Astrocyte (in vitro differentiated cells and primary cell): Measurements from ENCODE around the gene FBXW5. TPM values are rescaled to one million over a fixed set of nuclear protein-coding genes. Genes with fewer than 3 reads are reported as not detected.

Source experiments
- DNase-seq: peaks from one replicate; pipeline ENCODE4 v3.0.0-alpha.2; 2010; ENCODE audit warnings: low read depth
- FAIRE-seq: peaks from 2 replicates; lab custom pipeline; 2011; peaks lifted over from hg19 to GRCh38; lab: Jason Lieb, UNC
- H2AFZ ChIP-seq: 2 replicates; pipeline ENCODE4 v1.6.0; 2012; ENCODE audit warnings: low read depth, low read length, inconsistent platforms
- H3K27ac ChIP-seq: 2 replicates; pipeline ENCODE4 v1.5.1; 2011; ENCODE audit warnings: low read depth, low read length, inconsistent platforms
- H3K27me3 ChIP-seq: 2 replicates; pipeline ENCODE4 v1.6.0; 2011; ENCODE audit warnings: low read length, inconsistent platforms; ENCODE audit not compliant: insufficient read depth
- H3K36me3 ChIP-seq: 2 replicates; pipeline ENCODE4 v1.5.1; 2011; ENCODE audit warnings: low read length, inconsistent platforms; ENCODE audit not compliant: insufficient read depth
- H3K4me1 ChIP-seq: 2 replicates; pipeline ENCODE4 v1.5.1; 2011; ENCODE audit warnings: low read length, inconsistent platforms; ENCODE audit not compliant: insufficient read depth
- H3K4me2 ChIP-seq: 2 replicates; pipeline ENCODE4 v1.6.0; 2012; ENCODE audit warnings: low read length, inconsistent platforms
- H3K4me3 ChIP-seq: 2 replicates; pipeline ENCODE4 v1.5.1; 2011; ENCODE audit warnings: low read depth, mild to moderate bottlenecking, low read length, inconsistent platforms; ENCODE audit not compliant: insufficient read depth
- H3K79me2 ChIP-seq: 2 replicates; pipeline ENCODE4 v1.6.0; 2012; ENCODE audit warnings: mild to moderate bottlenecking, low read length, inconsistent platforms; ENCODE audit not compliant: insufficient read depth
- H3K9ac ChIP-seq: 2 replicates; pipeline ENCODE4 v1.6.0; 2012; ENCODE audit warnings: mild to moderate bottlenecking, low read length, inconsistent platforms
- H3K9me3 ChIP-seq: 2 replicates; pipeline ENCODE4 v1.5.1; 2012; ENCODE audit warnings: low read depth, mild to moderate bottlenecking, low read length, inconsistent platforms; ENCODE audit not compliant: insufficient read depth
- H4K20me1 ChIP-seq: 2 replicates; pipeline ENCODE4 v1.6.0; 2012; ENCODE audit warnings: low read length, inconsistent platforms; ENCODE audit not compliant: insufficient read depth
- H3K27ac Mint-ChIP-seq: one replicate; pipeline ENCODE4 v1.8.0; 2021; ENCODE audit warnings: mild to moderate bottlenecking, mixed read lengths; ENCODE audit not compliant: unreplicated experiment
- H3K27me3 Mint-ChIP-seq: one replicate; pipeline ENCODE4 v1.8.0; 2021; ENCODE audit warnings: low read depth, mixed read lengths; ENCODE audit not compliant: unreplicated experiment
- H3K36me3 Mint-ChIP-seq: one replicate; pipeline ENCODE4 v1.8.0; 2021; ENCODE audit warnings: low read depth, mixed read lengths; ENCODE audit not compliant: unreplicated experiment
- H3K4me1 Mint-ChIP-seq: one replicate; pipeline ENCODE4 v1.8.0; 2021; ENCODE audit warnings: low read depth, mixed read lengths; ENCODE audit not compliant: unreplicated experiment
- H3K4me3 Mint-ChIP-seq: one replicate; pipeline ENCODE4 v1.8.0; 2021; ENCODE audit warnings: mild to moderate bottlenecking, moderate library complexity, mixed read lengths; ENCODE audit not compliant: unreplicated experiment
- H3K9me3 Mint-ChIP-seq: one replicate; pipeline ENCODE4 v1.8.0; 2021; ENCODE audit warnings: mild to moderate bottlenecking, mixed read lengths; ENCODE audit not compliant: unreplicated experiment
- EZH2 ChIP-seq: IDR thresholded peaks from 2 replicates; pipeline ENCODE4 v1.6.1; 2012; ENCODE audit warnings: mild to moderate bottlenecking, low read length, inconsistent platforms; ENCODE audit not compliant: insufficient read depth
- total RNA-seq: library from RNA; stranded (reverse); gene quantifications from 2 replicates; pipeline ENCODE4 v1.2.1, GENCODE V29; 2021
- TF ChIP-seq, protein P1 (sequence below): IDR thresholded peaks from 2 replicates; pipeline ENCODE4 v1.5.1; 2011; ENCODE audit warnings: low read depth, mild to moderate bottlenecking, inconsistent platforms, low read length, moderate library complexity; ENCODE audit not compliant: insufficient read depth

FBXW5 gene
- total RNA-seq, 1 donor from 2014 or later, result 70.4 TPM

DNA sequence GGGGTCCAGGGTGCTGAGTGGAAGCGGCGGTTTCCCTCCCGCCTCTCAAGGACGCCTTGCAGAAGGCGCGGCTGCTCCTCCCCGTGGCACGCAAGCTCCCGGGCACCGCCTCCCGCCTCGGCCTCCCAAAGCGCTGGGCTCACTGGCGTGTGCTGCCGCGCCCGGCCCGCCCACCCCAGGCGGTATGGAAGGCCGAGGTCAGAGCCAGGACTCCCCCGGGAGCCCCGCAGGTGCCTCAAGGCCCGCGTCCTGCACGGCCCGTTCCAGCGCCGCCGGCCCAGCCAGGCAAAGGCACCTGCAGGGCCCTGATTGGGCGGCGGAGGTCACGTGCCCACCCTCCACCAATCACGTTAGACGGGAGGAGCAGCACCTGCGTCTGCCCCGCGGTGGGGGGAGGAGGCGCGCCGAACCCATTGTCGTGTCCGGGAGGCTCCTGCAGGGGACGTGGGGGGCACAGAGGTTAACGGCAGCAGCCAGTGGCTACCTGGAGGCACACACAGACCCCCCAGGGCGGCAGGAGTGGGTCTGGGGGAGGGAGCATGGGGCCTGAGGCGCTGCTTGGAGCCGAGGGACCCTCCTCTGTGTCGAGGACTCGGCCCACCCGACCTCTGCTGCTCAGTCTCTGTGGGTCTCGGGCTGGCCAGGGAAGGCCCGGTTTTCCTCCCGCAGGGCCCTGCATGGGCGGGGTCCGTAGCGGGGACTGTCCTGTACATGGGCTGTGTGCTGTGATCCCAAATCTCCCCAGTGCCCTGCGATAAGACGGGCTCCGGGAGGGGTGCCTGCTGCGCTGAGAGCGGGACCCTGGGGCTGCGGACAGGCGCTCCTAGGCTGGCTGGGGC lies 5.5 kb upstream of the FBXW5 start:
- H3K4me1 Mint-ChIP-seq, result no peaks in the 10 kb centered on the region
- H3K9me3 Mint-ChIP-seq, result no peaks in the 10 kb centered on the region
- Histone ChIP-seq H3K4me3 (peak overlapping the region; percentile 64), H3K4me1 (peaks cover 7% of the 10 kb centered on the region), H3K9me3 (no peaks in the 10 kb centered on the region), H3K36me3 (no peaks in the 10 kb centered on the region), H3K27me3 (no peaks in the 10 kb centered on the region), H3K9ac (peak overlapping the region; percentile 72), H3K27ac (no peak overlapping the region), H3K4me2 (peak overlapping the region; percentile 93), H3K79me2 (no peaks in the 10 kb centered on the region), H2AFZ (peak overlapping the region; percentile 98), H4K20me1 (peaks cover 2% of the 10 kb centered on the region)
- FAIRE-seq, result no peak
- H3K27ac Mint-ChIP-seq, result no peak overlapping the region
- peak overlapping the region; percentile 76 for H3K4me3 Mint-ChIP-seq
- peak; percentile 49 for DNase-seq
- peaks cover 2% of the 10 kb centered on the region for H3K27me3 Mint-ChIP-seq
- TF ChIP-seq, protein P1, sequence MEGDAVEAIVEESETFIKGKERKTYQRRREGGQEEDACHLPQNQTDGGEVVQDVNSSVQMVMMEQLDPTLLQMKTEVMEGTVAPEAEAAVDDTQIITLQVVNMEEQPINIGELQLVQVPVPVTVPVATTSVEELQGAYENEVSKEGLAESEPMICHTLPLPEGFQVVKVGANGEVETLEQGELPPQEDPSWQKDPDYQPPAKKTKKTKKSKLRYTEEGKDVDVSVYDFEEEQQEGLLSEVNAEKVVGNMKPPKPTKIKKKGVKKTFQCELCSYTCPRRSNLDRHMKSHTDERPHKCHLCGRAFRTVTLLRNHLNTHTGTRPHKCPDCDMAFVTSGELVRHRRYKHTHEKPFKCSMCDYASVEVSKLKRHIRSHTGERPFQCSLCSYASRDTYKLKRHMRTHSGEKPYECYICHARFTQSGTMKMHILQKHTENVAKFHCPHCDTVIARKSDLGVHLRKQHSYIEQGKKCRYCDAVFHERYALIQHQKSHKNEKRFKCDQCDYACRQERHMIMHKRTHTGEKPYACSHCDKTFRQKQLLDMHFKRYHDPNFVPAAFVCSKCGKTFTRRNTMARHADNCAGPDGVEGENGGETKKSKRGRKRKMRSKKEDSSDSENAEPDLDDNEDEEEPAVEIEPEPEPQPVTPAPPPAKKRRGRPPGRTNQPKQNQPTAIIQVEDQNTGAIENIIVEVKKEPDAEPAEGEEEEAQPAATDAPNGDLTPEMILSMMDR, result no peak
- no peak for TF ChIP-seq EZH2
- no peaks in the 10 kb centered on the region for H3K36me3 Mint-ChIP-seq

DNA sequence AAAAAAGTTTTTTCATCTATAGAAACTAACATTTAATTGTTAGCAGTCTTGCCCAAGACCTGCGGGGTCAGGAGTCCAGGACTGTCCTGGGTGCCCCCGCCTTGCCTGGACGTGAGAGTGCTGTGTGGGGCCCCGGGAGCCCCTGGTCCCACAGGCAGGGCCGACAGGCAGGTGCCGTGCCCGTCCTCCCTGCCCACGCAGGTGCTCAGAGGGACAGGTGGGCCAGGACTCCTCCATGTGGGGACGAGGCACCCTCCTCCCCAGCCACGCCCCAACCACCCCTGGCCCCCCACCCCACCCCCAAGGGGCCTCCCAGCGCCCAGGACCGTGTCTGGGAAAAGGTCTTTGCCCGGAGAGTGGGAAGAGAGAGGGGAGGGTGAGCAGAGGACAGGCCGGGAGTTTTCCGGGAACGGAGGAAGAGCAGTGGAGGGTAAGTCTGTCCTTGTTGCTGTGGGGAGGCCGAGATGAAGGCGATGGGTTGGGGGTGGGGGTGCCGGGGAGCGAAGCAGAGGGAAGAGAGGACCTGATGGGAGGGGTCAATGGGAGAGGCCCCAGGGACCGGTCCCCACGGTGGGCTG lies 4.8 kb upstream of the FBXW5 start:
- H3K27ac ChIP-seq, result no peak overlapping the region
- peak overlapping the region; percentile 64 for H3K4me3 ChIP-seq
- no peaks in the 10 kb centered on the region for H3K79me2 ChIP-seq
- no peaks in the 10 kb centered on the region for H3K27me3 Mint-ChIP-seq
- H3K36me3 ChIP-seq, result no peaks in the 10 kb centered on the region
- H3K27me3 ChIP-seq, result no peaks in the 10 kb centered on the region
- no peaks in the 10 kb centered on the region for H3K9me3 ChIP-seq
- H4K20me1 ChIP-seq, result peaks cover 4% of the 10 kb centered on the region
- peaks cover 7% of the 10 kb centered on the region for H3K4me1 ChIP-seq
- H3K4me2 ChIP-seq, result peak overlapping the region; percentile 93
- H3K9me3 Mint-ChIP-seq, result no peaks in the 10 kb centered on the region
- H3K9ac ChIP-seq, result peak overlapping the region; percentile 72
- H2AFZ ChIP-seq, result peak overlapping the region; percentile 98
- H3K4me3 Mint-ChIP-seq, result peak overlapping the region; percentile 76
- FAIRE-seq (no peak), DNase-seq (no peak)
- no peaks in the 10 kb centered on the region for H3K4me1 Mint-ChIP-seq
- no peaks in the 10 kb centered on the region for H3K36me3 Mint-ChIP-seq
- no peak for TF ChIP-seq EZH2
- TF ChIP-seq, protein P1, result no peak
- no peak overlapping the region for H3K27ac Mint-ChIP-seq
